IPS-NIHi11 (cell line): ENCODE data around the gene GNG13.

ENCODE experiments used
- DNase-seq: peaks from one replicate; pipeline ENCODE4 v3.0.0; 2012; ENCODE audit warnings: mixed read lengths, low spot score

The GNG13 gene

GRCh38 chr16:813916-814412, 13.4 kb upstream of the GNG13 start:
- DNase-seq: no peak

GRCh38 chr16:813204-813915, 12.8 kb upstream of the GNG13 start:
- peak; percentile 83 for DNase-seq

GRCh38 chr16:808085-808386, 7.5 kb upstream of the GNG13 start:
- no peak for DNase-seq

- peak; percentile 98 for DNase-seq
These were observed 7.0 kb upstream of the GNG13 start for GRCh38 chr16:807347-808084.

GRCh38 chr16:805474-805873, 4.9 kb upstream of the GNG13 start:
- DNase-seq: no peak

- DNase-seq: peak; percentile 6
These were observed 3.9 kb upstream of the GNG13 start for GRCh38 chr16:804193-805048.

GRCh38 chr16:803754-804080, 3.2 kb upstream of the GNG13 start:
- DNase-seq: no peak

- peak; percentile 10 for DNase-seq
These were observed 2.6 kb upstream of the GNG13 start for GRCh38 chr16:802914-803753.

- DNase-seq: peak; percentile 5
These were observed 1.9 kb upstream of the GNG13 start for GRCh38 chr16:802461-802860.

- DNase-seq: no peak
These were observed 1.2 kb upstream of the GNG13 start for GRCh38 chr16:801584-802363.

GRCh38 chr16:800834-801511, 439 bp upstream of the GNG13 start:
- no peak for DNase-seq

GRCh38 chr16:799111-799947, 1.2 kb downstream of the GNG13 start:
- no peak for DNase-seq

GRCh38 chr16:798666-799065, 1.9 kb downstream of the GNG13 start:
- DNase-seq: no peak

GRCh38 chr16:797686-798085, 2.8 kb downstream of the GNG13 start:
- no peak for DNase-seq

- peak; percentile 84 for DNase-seq
These were observed 3.5 kb downstream of the GNG13 start for GRCh38 chr16:797120-797420.

GRCh38 chr16:796296-797119, 4.0 kb downstream of the GNG13 start:
- DNase-seq: no peak

GRCh38 chr16:795580-796229, 4.8 kb downstream of the GNG13 start:
- DNase-seq: peak; percentile 59

GRCh38 chr16:794853-795466, 5.6 kb downstream of the GNG13 start:
- DNase-seq: no peak
